ENCODE measurements around the gene MYO18B.

GRCh38 chr22:25898707-25899365 is 156.8 kb downstream of the MYO18B start:
- TF ChIP-seq ZC3H10 (CRISPR knock-in tag; IDR thresholded peaks at IDR 0.05) (no peak), RARB (CRISPR knock-in tag; IDR thresholded peaks at IDR 0.05) (no peak), ZFP30 (CRISPR knock-in tag; IDR thresholded peaks at IDR 0.05) (no peak), CREB5 (CRISPR knock-in tag; IDR thresholded peaks at IDR 0.05; ENCODE audit: low read depth) (no peak), TOX (CRISPR knock-in tag; IDR thresholded peaks at IDR 0.05; ENCODE audit: borderline replicate concordance) (no peak), ZNF565 (CRISPR knock-in tag; conservative IDR thresholded peaks at IDR 0.05; ENCODE audit: low read depth) (no peak), CSDC2 (CRISPR knock-in tag; IDR thresholded peaks at IDR 0.05) (no peak)
- TF ChIP-seq, protein P1, sequence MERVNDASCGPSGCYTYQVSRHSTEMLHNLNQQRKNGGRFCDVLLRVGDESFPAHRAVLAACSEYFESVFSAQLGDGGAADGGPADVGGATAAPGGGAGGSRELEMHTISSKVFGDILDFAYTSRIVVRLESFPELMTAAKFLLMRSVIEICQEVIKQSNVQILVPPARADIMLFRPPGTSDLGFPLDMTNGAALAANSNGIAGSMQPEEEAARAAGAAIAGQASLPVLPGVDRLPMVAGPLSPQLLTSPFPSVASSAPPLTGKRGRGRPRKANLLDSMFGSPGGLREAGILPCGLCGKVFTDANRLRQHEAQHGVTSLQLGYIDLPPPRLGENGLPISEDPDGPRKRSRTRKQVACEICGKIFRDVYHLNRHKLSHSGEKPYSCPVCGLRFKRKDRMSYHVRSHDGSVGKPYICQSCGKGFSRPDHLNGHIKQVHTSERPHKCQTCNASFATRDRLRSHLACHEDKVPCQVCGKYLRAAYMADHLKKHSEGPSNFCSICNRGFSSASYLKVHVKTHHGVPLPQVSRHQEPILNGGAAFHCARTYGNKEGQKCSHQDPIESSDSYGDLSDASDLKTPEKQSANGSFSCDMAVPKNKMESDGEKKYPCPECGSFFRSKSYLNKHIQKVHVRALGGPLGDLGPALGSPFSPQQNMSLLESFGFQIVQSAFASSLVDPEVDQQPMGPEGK (CRISPR knock-in tag; IDR thresholded peaks at IDR 0.05; ENCODE audit: borderline replicate concordance) = no peak
- TF ChIP-seq, protein P2, sequence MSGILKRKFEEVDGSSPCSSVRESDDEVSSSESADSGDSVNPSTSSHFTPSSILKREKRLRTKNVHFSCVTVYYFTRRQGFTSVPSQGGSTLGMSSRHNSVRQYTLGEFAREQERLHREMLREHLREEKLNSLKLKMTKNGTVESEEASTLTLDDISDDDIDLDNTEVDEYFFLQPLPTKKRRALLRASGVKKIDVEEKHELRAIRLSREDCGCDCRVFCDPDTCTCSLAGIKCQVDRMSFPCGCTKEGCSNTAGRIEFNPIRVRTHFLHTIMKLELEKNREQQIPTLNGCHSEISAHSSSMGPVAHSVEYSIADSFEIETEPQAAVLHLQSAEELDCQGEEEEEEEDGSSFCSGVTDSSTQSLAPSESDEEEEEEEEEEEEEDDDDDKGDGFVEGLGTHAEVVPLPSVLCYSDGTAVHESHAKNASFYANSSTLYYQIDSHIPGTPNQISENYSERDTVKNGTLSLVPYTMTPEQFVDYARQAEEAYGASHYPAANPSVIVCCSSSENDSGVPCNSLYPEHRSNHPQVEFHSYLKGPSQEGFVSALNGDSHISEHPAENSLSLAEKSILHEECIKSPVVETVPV (CRISPR knock-in tag; IDR thresholded peaks at IDR 0.05) = no peak
